Mucosa of gallbladder (tissue), 1 donor: ENCODE data around the gene CRTAP. TPM values are rescaled to one million over a fixed set of nuclear protein-coding genes. Genes with fewer than 3 reads are reported as not detected.
"Not testable (repeated sequence)": the region's sequence is repeated elsewhere in the genome, so short reads cannot be mapped to it uniquely, and the experiment has no call there.

Experiments used
- DNase-seq: peaks from one replicate; pipeline ENCODE4 v3.0.0-alpha.2; 2020; ENCODE audit warnings: low spot score
- total RNA-seq: library from RNA; stranded (reverse); gene quantifications from one replicate; pipeline ENCODE4 v1.2.1, GENCODE V29; 2021
- donor health status: DM: no; HTN: no; CAD: no.

Gene CRTAP
- total RNA-seq, 1 donor from 2014 or later = 211 TPM

- DNase-seq = no peak
These were observed 14.1 kb upstream of the CRTAP start for GRCh38 chr3:33099701-33100100.

GRCh38 chr3:33100229-33100628, 13.6 kb upstream of the CRTAP start:
- no peak for DNase-seq

GRCh38 chr3:33103034-33103433, 10.8 kb upstream of the CRTAP start:
- DNase-seq = no peak

- DNase-seq = no peak
These were observed 10.3 kb upstream of the CRTAP start for GRCh38 chr3:33103480-33103879.

GRCh38 chr3:33104803-33105202, 9.0 kb upstream of the CRTAP start:
- no peak for DNase-seq

GRCh38 chr3:33105341-33105948, 8.4 kb upstream of the CRTAP start:
- no peak for DNase-seq

GRCh38 chr3:33106854-33107253, 7.0 kb upstream of the CRTAP start:
- DNase-seq = not testable (repeated sequence)

- no peak for DNase-seq
These were observed 2.2 kb upstream of the CRTAP start for GRCh38 chr3:33111581-33111980.

GRCh38 chr3:33114622-33115023, 809 bp downstream of the CRTAP start:
- no peak for DNase-seq

GRCh38 chr3:33115024-33115768, 1.4 kb downstream of the CRTAP start:
- peak; percentile 71 for DNase-seq

GRCh38 chr3:33117461-33117860, 3.6 kb downstream of the CRTAP start:
- no peak for DNase-seq

GRCh38 chr3:33119891-33120290, 6.1 kb downstream of the CRTAP start:
- DNase-seq = no peak

GRCh38 chr3:33122991-33123390, 9.2 kb downstream of the CRTAP start:
- DNase-seq = no peak

GRCh38 chr3:33124638-33125037, 10.8 kb downstream of the CRTAP start:
- DNase-seq = no peak

GRCh38 chr3:33125840-33126239, 12.0 kb downstream of the CRTAP start:
- no peak for DNase-seq

GRCh38 chr3:33128706-33129105, 14.9 kb downstream of the CRTAP start:
- no peak for DNase-seq

- no peak for DNase-seq
These were observed 16.3 kb downstream of the CRTAP start for GRCh38 chr3:33130144-33130543.

- DNase-seq = peak; percentile 44
These were observed 17.7 kb downstream of the CRTAP start for GRCh38 chr3:33131331-33132018.

GRCh38 chr3:33132019-33132360, 18.2 kb downstream of the CRTAP start:
- no peak for DNase-seq

GRCh38 chr3:33134026-33134625, 20.3 kb downstream of the CRTAP start:
- no peak for DNase-seq

- DNase-seq = no peak
These were observed 23.9 kb downstream of the CRTAP start for GRCh38 chr3:33137691-33138090.

- DNase-seq = not testable (repeated sequence)
These were observed 25.3 kb downstream of the CRTAP start for GRCh38 chr3:33139006-33139623.
